Left hindlimb (tissue), 1 donor: ENCODE results near the gene DPH6.
A peak's percentile ranks its signal among the peaks of the same experiment; 100 is the strongest.
"Not testable (repeated sequence)": the region's sequence is repeated elsewhere in the genome, so short reads cannot be mapped to it uniquely, and the experiment has no call there.

Experiments
- DNase-seq: peaks from one replicate; pipeline ENCODE4 v3.0.0-alpha.2; 2018

Gene DPH6, protein sequence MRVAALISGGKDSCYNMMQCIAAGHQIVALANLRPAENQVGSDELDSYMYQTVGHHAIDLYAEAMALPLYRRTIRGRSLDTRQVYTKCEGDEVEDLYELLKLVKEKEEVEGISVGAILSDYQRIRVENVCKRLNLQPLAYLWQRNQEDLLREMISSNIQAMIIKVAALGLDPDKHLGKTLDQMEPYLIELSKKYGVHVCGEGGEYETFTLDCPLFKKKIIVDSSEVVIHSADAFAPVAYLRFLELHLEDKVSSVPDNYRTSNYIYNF

DNA sequence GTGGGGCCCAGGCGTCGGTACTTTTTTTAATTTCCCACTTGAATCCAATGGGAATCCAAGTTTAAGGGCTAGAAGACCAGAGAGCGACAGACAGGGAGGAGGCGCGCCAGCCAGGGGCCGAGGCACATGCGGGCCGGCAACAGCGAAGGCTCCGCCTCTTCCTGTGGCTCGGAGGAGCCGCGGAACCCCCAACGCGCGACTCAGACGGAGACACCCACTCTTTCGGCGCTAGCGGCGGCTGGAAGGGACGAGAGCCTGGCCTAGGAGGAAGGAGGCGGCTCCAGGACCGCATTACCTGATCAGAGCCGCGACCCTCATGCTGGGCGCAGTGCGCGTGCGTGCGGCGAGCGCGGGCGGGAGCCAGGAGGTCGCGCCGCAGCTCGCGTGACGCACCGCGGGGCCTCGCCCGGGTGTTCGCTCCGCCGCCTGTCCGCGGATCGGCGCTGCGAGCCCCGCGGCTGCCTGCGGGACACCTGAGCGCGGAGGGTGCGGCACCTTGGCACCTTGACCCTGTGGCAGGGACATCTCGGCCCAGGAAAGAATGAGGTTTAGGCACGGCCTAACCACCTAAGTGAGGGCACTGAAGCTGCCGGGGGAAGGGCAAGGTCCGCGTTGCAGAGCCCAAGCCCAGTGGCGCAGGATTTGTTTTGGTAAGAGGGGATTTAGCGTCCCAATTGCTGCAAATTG, at the start of gene DPH6:
TSS of gene DPH6 (minus strand) at position 342 of the 687 bp plus-strand sequence. CDS start at position 318, 24 bp downstream.
- DNase-seq: peak; percentile 89

DNA sequence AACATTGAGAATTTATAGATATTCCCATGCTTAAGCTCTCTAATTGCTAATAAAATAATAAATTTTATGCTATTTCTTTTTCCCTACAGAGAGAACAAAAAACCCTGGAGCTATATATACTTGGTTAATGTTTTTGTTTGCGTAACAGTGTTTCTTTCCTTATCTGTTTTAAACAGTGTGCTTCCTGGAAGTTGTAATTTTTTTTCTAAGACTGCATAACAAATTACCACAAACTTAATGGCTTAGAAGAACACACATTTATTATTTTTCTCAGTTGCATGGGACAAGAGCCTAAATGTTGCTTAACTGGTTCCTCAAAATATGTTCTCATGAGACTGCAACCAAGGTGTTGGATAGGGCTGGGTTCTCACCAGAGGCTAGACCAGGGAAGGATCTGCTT, 49.7 kb upstream of the DPH6 start:
- no peak for DNase-seq

DNA sequence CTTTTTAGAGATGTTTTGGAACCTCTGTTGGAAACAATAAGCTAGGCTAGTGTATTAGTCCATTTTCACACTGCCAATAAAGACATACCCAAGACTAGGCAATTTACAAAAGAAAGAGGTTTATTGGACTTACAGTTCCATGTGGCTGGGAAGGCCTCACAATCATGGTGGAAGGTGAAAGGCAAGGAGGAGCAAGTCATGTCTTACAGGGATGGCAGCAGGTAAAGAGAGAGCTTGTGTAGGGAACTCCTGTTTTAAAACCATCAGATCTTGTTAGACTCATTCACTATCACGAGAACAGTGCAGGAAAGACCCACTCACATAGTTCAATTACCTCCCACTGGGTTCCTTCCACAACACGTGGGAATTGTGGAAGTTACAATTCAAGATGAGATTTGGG, 46.0 kb upstream of the DPH6 start:
- not testable (repeated sequence) for DNase-seq

DNA sequence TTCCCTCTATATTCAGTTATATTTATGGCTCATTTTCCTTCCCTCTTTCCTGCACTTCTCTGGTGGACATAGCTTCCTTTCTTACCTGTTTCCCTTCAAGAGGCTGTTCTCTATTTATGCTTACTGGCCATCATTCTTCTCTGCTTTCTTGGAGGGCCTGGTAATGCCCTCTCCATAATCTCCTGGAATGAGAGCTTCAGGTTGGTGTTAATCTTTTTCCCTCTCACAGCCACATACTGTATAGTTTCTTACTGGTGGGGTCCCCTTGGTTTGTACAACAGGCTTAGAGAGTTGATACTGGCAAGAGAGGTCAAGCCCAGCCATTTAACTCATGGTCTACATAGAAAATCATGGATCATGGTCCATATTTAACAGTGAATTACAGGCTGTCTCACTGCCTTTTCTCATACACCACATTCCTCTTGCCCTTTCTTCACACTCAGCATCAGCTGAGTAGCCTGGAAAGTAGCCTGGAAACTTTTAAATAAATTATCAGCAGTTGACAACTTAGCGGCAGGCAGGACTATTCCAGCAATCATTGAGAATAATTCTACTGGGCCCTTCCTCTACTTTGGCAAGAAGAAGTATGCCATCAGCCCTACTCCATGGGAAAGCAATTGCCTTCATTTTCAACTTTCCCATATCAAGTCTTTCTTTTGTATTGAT, 38.0 kb upstream of the DPH6 start:
- DNase-seq: no peak

DNA sequence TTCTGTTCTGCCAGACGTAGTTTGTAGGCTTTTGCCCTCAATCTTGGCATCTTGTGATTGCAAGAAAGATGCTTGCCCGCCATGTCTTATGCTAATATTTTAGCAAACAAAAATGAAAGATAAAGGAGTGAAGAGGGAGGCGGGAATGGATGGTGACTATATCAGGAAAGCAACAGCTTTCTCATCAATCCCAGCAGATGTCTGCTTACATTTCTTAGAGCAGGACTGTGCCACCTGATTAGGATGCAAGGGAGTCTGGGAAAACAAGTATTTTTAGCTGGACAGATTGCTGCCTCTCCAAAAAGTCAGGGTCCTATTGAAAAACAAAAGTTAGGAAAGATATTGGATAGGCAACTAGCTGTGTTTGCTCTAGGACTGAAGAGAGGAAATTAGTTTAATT, 34.6 kb upstream of the DPH6 start:
- no peak for DNase-seq

DNA sequence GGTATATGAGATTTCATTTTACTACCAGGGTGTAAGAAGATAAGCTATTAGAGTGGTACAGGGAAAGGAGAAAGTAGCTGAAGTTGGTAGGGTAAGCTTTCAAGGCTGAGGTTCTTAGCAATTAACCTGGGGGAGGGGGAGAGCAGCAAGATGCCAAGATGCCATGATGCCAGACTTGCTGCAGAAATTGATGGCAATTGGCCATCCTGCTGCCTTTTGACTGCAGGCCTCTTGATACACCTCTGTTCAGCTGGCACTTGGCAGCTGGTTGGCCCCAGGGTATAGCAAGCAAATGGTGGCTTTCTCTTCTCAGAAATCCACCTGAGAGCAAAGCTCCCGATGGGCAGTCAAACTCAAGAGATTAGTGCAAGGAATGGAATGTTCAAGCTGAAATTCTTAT, 21.4 kb upstream of the DPH6 start:
- no peak for DNase-seq

DNA sequence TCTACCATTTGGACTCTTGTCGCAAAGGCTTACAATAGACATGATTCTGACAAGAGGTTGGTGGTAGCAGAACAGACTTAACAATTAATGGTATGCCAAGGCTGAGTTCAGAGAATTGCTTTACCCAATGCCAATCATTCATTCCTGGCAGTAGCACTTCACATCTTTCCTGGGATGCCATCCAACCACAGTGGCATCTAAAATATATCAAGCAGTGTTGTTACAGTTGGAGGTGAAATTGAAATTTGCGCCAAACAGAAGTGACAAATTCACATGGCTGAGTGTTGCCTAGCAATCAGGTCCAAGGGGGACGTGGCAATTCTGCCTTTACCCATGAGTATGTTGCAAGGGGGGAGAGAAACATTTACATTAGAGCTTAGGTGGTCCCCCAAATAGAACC, 21.0 kb upstream of the DPH6 start:
- no peak for DNase-seq

DNA sequence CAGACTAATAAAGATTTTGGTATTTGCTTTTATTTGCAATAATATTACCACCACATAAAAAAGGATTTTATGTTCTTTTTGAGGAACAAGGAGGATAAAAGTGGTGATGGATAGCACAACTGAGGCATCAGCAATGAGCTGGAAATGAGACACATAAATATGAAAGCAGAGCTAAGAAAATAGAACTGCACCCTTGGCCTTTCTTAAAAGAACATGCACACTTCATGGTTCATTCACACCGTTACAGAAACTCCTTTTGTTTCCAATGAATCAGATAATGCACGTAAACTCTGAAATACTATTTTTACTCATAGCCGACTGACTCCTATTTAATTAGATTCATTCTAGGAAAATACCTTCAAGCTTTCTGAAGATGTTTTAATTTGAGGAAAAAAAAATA, 19.9 kb upstream of the DPH6 start:
- DNase-seq: no peak

DNA sequence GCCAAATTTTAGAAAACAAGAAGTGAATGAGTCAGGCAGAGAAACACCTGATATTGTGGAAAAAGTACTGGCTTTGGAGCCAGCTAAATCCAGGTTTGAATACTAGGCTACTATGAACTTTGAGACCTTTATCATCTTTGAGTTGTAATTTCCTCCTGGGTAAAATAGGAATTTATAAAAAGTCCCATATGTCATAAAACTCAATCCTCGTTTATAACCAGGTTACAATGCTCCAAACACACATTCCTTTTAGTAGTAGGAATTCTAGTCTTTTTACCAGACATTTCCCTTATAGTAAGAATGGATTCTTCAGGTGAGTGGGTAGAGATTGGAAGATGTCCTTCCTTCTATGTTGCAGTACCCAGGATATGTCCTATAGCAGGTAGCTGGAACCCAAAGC, 16.7 kb upstream of the DPH6 start:
- DNase-seq: no peak

DNA sequence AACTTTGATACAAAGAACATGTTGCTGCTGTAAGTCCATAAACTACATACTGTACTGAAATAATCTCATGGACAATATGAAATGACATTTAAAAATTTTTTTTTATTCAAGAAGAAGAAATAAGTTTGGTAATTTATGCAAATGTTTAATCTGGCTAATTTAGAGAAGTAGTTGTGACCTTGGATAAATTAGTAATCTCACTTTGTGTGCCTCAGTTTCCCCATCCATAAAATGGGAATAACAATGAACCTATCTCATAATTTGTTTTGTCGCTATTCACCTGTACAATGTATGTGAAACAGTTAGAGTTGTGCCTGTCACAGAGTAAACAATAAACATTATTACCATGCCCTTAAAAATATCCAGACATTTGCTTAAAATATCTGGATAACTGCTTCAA, 15.3 kb upstream of the DPH6 start:
- no peak for DNase-seq

DNA sequence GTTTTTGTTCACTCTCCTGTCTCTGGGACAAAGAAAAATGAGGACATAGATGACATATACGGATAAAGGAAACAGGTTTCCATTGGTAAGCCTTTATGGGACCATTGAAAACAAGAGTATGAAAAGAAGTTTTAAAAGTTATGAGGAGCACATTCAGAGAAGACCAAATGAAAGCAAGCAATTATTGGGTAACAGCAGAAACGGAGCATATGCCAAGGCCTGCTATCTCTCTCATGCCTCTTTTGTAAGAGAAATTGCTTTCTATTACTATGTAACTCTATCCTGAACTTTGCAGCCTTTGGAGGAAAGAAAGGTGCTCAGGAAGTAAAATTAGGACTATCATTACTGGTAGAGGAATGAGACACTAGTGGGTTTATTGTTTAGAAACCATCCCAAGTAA, 14.9 kb upstream of the DPH6 start:
- DNase-seq: no peak

DNA sequence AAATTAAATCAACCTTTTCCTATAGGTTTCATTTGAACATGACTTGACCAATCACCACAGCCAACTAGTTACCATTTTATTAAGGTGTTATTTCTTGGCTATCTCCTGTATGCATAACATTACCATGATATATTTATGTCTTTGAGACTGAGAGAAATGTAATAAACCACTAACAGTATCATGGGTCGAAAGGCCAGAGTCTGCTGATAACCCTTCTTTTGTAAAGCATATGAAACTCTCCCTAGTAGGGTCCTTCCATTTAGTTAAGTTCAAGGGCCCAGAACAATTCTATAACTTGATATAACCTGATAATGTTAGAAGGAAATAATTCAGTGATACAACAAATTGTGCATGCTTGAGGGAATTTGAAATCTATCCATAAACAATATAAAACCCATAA, 14.3 kb upstream of the DPH6 start:
- no peak for DNase-seq

DNA sequence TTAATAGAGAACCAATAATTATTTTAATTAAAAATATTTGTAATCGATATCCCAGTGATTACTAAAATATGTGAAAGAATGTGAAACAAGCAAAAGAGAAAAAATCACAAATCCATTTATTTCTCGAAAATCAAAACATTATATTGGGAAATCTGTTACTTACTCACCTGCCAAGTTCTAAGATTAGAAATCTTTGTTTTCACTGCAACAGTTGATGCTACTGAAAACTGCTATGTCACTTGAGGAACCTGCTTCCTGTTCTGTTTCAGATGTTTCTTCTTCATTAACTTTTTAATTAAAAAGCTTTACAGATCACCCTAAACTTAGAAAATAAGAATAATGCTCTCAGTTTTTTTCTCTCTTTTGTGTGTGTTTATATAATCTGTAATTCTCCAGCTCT, 13.7 kb upstream of the DPH6 start:
- DNase-seq: no peak

DNA sequence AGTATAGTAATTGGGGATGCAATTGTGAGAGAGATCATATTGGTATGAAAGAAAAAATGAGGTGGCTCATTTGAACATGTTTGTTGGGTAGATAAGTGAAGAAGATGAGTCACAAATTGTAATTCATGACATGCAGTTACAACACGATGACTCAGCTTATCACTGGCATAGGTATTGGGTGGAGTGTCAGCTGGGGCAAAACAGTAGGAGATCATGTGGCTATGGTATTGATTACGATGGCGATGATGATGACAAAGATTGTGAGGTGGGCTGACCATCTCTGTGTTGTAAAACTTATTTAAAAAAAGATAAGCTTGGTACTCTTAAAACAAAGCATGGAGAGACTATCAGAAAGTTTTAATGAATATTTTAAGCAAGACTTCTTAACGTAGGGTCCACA, 11.6 kb upstream of the DPH6 start:
- no peak for DNase-seq

DNA sequence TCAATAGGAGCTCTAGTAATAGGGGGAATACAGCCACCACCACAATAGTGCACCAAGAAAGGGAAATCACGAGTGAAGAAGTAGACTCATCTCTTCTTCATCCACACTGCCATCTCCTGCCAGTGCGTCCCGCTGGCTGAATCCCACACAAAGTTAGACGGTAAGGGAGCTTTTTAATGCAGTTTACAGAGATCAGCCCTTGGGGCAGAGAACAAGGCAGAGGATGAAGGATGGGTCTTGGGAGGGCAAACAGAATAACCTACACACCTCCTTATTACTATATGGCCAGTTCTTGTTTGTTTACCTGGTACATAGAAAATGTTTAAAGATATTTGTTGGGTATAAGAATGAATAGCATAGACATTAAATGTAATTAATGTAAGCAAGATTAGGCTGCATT, 11.0 kb upstream of the DPH6 start:
- DNase-seq: no peak

DNA sequence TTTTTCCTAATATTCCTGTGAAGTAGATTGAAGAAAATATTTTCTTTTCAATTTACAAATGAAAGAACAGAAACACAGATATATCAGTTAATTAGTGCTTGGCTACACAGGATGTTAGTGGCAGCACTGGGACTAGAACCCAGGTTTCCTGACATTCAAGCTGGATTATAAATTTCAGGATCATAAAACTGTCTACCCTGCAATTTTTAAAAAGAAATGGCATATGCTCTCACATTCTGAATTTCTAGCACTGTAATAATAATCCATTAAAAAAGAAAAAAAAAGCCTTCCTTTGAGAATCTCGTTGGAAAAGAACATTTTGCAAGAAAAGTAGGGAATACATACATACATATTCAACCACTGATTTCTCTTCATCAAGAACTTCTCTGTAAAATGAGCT, 9.3 kb upstream of the DPH6 start:
- no peak for DNase-seq

DNA sequence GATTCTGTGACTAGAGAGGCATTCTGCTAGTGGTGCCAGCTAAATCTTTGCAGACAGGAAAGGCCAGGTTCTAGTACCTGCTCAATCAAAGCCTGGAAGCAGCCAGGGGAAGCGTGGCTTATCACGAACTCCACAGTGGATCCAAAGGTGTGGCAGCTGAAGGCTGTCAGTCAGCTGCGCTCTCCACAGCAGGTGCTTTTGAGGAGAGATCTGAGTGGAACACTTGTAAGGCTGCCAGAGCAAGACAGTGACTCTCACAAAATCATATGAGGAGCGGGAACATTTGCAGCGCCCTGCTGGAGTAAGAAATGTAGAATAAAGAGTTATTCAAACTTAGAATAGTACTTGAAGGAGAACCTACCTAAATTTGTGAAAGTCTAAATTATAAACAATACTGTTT, 5.0 kb upstream of the DPH6 start:
- DNase-seq: no peak

DNA sequence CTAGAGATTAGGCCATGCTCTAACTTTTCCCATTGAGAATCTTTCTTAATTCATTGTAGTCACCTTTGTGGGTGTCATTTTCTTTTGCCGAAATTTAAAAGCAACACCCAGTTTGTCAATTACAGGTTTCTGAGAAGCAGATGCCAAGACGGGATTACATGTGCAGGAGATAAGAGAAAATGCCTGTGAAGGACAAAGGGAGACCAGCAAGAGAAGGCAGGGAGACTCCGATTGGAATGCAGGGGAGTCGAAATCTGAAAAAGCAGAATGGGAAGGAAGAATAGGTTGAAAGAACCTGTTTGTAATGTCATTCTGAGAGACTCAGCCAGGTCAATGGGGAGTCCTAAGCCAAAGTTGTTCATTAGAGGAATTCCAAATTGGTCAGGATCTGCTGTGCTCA, 3.6 kb upstream of the DPH6 start:
- no peak for DNase-seq

DNA sequence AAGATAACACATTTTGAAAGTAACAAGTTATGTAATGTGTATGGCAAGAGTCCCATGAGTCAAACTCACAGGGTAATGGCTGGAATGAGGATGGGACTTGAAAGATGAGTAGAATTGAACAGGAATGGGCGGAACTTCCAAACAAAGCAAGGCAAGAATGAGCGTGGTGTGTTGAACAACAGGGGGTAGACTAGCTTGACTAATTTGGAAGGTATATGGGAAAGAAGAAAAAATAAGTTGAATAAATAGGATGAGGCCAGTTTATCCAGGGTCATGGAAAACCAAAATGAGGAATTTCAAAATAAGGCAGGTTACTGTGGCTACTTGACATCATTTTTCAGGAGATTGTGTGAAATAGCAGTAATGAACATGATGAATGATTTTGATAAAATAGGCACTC, 2.5 kb upstream of the DPH6 start:
- DNase-seq: no peak

DNA sequence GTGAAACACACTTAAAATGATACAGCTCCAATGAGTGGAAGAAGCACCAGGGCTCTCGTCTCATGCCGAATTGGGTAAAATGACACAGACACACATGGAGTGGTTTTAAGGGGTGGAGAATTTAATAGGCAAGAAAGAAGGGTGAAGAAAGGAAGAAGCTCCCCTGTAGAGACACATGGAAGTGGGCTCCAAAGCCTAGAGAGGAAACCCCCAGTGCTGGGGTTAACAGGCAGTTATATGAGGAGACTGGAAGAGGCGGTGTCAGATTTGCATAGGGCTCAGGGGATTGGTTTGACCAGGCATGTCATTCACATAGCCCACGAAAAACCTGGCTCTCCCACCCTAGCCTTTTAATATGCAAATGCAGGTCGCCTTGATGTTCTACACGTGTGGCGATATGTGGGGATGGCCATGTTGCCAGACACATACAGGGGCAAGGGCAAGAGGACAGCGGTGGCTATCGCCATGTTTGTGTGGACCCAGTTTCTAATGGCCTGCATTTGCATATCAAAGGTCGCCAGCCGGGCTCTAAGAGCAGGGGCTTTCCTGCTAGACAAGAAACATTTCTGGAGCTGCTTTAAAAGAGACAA, 1.9 kb upstream of the DPH6 start:
- no peak for DNase-seq

DNA sequence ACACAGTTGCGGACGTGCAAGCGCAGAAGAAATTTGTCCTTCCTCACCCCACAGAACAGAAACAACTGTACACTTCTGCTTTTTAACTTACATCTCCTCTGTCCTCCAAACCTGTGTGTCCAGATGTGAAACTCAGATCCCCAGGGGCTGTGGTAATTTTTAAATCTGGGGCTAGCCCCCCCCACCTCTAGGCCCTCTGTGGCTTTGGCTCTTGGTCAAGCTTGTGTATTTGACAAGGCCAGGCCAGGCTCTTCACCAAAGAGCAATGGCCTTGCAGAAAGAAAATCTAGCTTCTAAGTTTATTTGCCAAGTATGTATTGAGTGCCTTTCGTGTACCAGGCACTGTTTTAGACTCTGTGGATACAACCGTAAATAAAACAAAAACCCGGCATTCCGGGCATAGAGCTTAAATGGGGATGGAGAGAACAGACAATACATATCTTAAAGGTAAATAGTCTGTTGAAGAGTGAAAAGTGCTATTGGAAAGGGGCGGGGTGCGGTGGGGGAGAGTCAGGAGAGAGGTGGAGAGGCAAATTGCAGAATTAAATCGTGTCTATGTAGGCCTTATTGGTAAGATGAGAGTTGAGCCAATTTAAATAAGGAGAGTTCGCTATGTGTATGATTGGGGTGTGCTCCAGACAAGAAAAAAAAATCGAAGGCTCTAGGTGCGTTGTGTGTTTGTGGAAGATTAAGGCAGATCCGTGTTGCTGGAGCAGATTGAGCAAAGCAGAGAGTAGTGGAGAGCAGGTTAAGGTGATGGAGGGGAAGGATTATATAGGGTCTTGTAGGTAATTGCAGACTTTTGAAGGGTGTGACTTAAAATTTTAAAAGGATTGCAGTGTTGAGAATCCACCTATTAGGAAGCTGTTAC, 781 bp upstream of the DPH6 start:
- DNase-seq: no peak

DNA sequence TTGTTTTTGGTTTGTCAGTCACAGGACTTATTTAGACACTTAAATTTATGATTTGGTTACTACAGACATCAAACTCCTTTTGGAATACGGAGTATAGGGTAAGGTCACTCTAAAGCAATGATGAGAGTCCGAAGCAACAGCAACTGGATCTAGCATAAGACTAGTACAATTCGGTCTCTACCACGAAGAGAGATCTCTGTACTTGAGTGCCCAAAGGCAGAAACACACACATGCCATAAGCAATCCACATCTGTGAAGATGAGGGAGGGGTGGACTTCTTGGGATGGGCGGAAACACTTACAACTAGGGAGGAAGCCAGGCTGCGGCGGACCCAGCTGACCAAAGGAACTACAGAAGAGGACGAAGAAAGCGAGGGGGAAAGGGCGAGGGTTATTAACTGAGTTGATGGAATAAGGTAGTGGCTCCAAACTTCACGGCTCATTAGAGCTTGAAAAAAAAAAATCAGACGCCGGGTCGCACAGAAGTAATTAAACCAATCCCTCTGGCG, 595 bp downstream of the DPH6 start:
- peak; percentile 69 for DNase-seq

DNA sequence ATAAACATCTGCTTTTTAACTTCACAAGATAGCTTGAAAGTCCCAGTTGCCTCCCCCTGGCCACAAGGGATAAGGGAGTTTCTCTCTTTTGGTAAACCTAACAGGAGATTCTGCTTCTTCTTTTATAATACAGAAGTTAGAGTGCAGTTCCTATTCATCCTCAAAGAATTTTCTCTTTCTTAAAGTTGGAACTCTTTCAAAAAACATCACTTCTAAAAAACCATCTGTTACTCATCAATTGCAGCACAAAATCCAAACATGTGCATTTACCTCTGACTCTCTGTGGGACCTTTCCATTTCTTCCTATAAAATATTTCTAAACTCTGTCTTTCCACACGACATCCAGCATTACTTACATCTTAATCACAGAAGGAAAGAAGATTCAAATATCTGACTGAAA, 5.1 kb downstream of the DPH6 start:
- DNase-seq: no peak
